ENCODE data around the gene SLC6A7. TPM values are rescaled to one million over a fixed set of nuclear protein-coding genes. Genes with fewer than 3 reads are reported as not detected.
"Not testable (repeated sequence)": the region's sequence is repeated elsewhere in the genome, so short reads cannot be mapped to it uniquely, and the experiment has no call there.

The SLC6A7 gene
- total RNA-seq, 4 donors from 2014 or later: not detected

GRCh38 chr5:150224483-150225027 lies 34.7 kb downstream of the SLC6A7 start:
- DNase-seq (ENCODE audit: low spot score): no peak
- no peak for TF ChIP-seq CTCF (IDR thresholded peaks at IDR 0.05)
- no peak for ATAC-seq (ENCODE audit: low FRiP score)

GRCh38 chr5:150227036-150227435 lies 37.2 kb downstream of the SLC6A7 start:
- DNase-seq (ENCODE audit: low spot score): no peak
- no peak for ATAC-seq (ENCODE audit: low FRiP score)
- TF ChIP-seq CTCF (IDR thresholded peaks at IDR 0.05): no peak

GRCh38 chr5:150227606-150228273 lies 37.9 kb downstream of the SLC6A7 start:
- ATAC-seq (ENCODE audit: low FRiP score) (no peak), DNase-seq (ENCODE audit: low spot score) (no peak)
- TF ChIP-seq CTCF (IDR thresholded peaks at IDR 0.05): no peak

GRCh38 chr5:150229571-150229970 lies 39.7 kb downstream of the SLC6A7 start:
- DNase-seq (ENCODE audit: low spot score) (no peak), ATAC-seq (ENCODE audit: low FRiP score) (no peak)
- no peak for TF ChIP-seq CTCF (IDR thresholded peaks at IDR 0.05)

- ATAC-seq (ENCODE audit: low FRiP score) (peak; percentile 24), DNase-seq (ENCODE audit: low spot score) (no peak)
- no peak for TF ChIP-seq CTCF (IDR thresholded peaks at IDR 0.05)
Measured at GRCh38 chr5:150230842-150231241, 41.0 kb downstream of the SLC6A7 start.

GRCh38 chr5:150233706-150234105 lies 43.8 kb downstream of the SLC6A7 start:
- not testable (repeated sequence) for ATAC-seq (ENCODE audit: low FRiP score); DNase-seq (ENCODE audit: low spot score)

- TF ChIP-seq CTCF (IDR thresholded peaks at IDR 0.05): no peak
- ATAC-seq (ENCODE audit: low FRiP score): no peak
- DNase-seq (ENCODE audit: low spot score): no peak
Measured at GRCh38 chr5:150234576-150235499, 45.0 kb downstream of the SLC6A7 start.

All from omental fat pad (tissue), 4 donors.